Gastroesophageal sphincter (tissue), 4 donors: ENCODE measurements around the gene SP5. TPM values are rescaled to one million over a fixed set of nuclear protein-coding genes. Genes with fewer than 3 reads are reported as not detected.
"Not testable (repeated sequence)": the region's sequence is repeated elsewhere in the genome, so short reads cannot be mapped to it uniquely, and the experiment has no call there.

Experiments
- ATAC-seq: fragments of 150-250 bp; one replicate; pipeline ENCODE4 v1.9.1; 2016; ENCODE audit warnings: mild to moderate bottlenecking, moderate library complexity
- H3K27ac ChIP-seq, 4 donors: fragments of 200-600 bp; sonication (generic) in 3 of 4; 1 replicate in 3 of 4; 2 replicates in 1 of 4; pipeline ENCODE4 v1.5.1; 2016 to 2019
- H3K27me3 ChIP-seq: fragments of 200-600 bp; sonication (generic); one replicate; pipeline ENCODE4 v1.5.1; 2019
- H3K36me3 ChIP-seq, 2 donors: fragments of 200-600 bp; sonication (generic); one replicate each; pipeline ENCODE4 v1.5.1; 2019; ENCODE audit warnings: control low read depth in 1 of 2
- H3K4me1 ChIP-seq, 3 donors: fragments of 200-600 bp; sonication (generic); 1 replicate in 2 of 3; 2 replicates in 1 of 3; pipeline ENCODE4 v1.5.1; 2016 to 2019; ENCODE audit warnings: control low read depth in 2 of 3
- H3K4me3 ChIP-seq, 2 donors: fragments of 200-600 bp; sonication (generic); one replicate each; pipeline ENCODE4 v1.5.1; 2019; ENCODE audit warnings: mild to moderate bottlenecking in 1 of 2, moderate library complexity in 1 of 2
- H3K9me3 ChIP-seq, 3 donors: fragments of 200-600 bp; sonication (generic); one replicate each; pipeline ENCODE4 v1.5.1; 2017 to 2019; ENCODE audit warnings: control low read depth in 2 of 3
- CTCF ChIP-seq, 4 experiments: fragments of 200-600 bp in 2 of 4; fragments of 450-650 bp in 2 of 4; sonication (generic) in 1 of 4; IDR thresholded peaks; one replicate each; pipeline ENCODE4 v1.5.1; 2017 to 2019; ENCODE audit warnings: antibody characterized with exemption in 4 of 4, mild to moderate bottlenecking in 2 of 4, moderate library complexity in 2 of 4
- EP300 ChIP-seq: sonication (generic); formaldehyde crosslinking; IDR thresholded peaks from one replicate; pipeline ENCODE4 v1.6.1; 2017; ENCODE audit warnings: antibody characterized with exemption, mild to moderate bottlenecking
- POLR2A ChIP-seq, 2 donors: fragments of 450-650 bp; IDR thresholded peaks; one replicate each; pipeline ENCODE4 v1.6.1; 2017; ENCODE audit warnings: antibody characterized with exemption in 2 of 2, mild to moderate bottlenecking in 2 of 2, moderate library complexity in 1 of 2
- POLR2AphosphoS5 ChIP-seq: sonication (generic); formaldehyde crosslinking; IDR thresholded peaks from one replicate; pipeline ENCODE4 v1.6.1; 2017; ENCODE audit warnings: antibody characterized with exemption
- WGBS, 2 donors: methylation state at CpG; one replicate each; pipeline ENCODE4 v1.1.5; 2018; ENCODE audit warnings: low coverage in 1 of 2; 5-methylcytosine and 5-hydroxymethylcytosine counted together
- total RNA-seq, 4 donors: library from RNA; depleted of rRNA; stranded (reverse); fragments of >200 nt; gene quantifications; one replicate each; pipeline ENCODE4 v1.1.0, GENCODE V29; 2016

The SP5 gene
- total RNA-seq, 4 donors from 2014 or later, result 0.13 to 0.92 (median 0.39) TPM; not detected in 1

- no peaks in the 10 kb centered on the region for H3K36me3 ChIP-seq
- H3K4me1 ChIP-seq, result no peaks in the 10 kb centered on the region
- ATAC-seq, result no peak
- H3K27ac ChIP-seq, result no peak overlapping the region
- TF ChIP-seq EP300, result no peak
- no peak for TF ChIP-seq POLR2AphosphoS5
- TF ChIP-seq POLR2A (IDR thresholded peaks at IDR 0.05), result no peak
- TF ChIP-seq CTCF (IDR thresholded peaks at IDR 0.05), result no peak
- 0 to 70% methylated on average over 1 of the region's 1 CpG for WGBS, 2 donors
- no peak overlapping the region for H3K4me3 ChIP-seq
- no peaks in the 10 kb centered on the region for H3K27me3 ChIP-seq
- peaks cover 0 to 13% (median 0%) of the 10 kb centered on the region in 3 donors for H3K9me3 ChIP-seq
These were observed 18.9 kb downstream of the SP5 start for GRCh38 chr2:170733798-170734600.

GRCh38 chr2:170734601-170735000 is 19.5 kb downstream of the SP5 start:
- peaks cover 0 to 13% (median 0%) of the 10 kb centered on the region in 3 donors for H3K9me3 ChIP-seq
- H3K36me3 ChIP-seq, H3K4me3 ChIP-seq, H3K27me3 ChIP-seq, H3K27ac ChIP-seq, ATAC-seq, H3K4me1 ChIP-seq: not testable (repeated sequence)
- 68 to 75% methylated on average over 2 of the region's 2 CpGs for WGBS, 2 donors

- H3K4me1 ChIP-seq, result no peaks in the 10 kb centered on the region
- no peak for ATAC-seq
- H3K9me3 ChIP-seq, result peaks cover 0 to 13% (median 0%) of the 10 kb centered on the region in 3 donors
- H3K4me3 ChIP-seq, result no peak overlapping the region
- H3K27ac ChIP-seq, result no peak overlapping the region
- 21 to 78% methylated on average over 1 of the region's 1 CpG for WGBS, 2 donors
- H3K36me3 ChIP-seq, result no peaks in the 10 kb centered on the region
- TF ChIP-seq POLR2A (IDR thresholded peaks at IDR 0.05), result no peak
- H3K27me3 ChIP-seq, result peaks cover 4% of the 10 kb centered on the region
These were observed 21.5 kb downstream of the SP5 start for GRCh38 chr2:170736628-170737027.

- no peak for ATAC-seq
- TF ChIP-seq POLR2AphosphoS5 (no peak), POLR2A (IDR thresholded peaks at IDR 0.05) (no peak), CTCF (IDR thresholded peaks at IDR 0.05) (no peak), EP300 (no peak)
- Histone ChIP-seq H3K4me1 (no peaks in the 10 kb centered on the region), H3K4me3 (no peak overlapping the region), H3K27me3 (peaks cover 10% of the 10 kb centered on the region), H3K36me3 (no peaks in the 10 kb centered on the region), H3K27ac (no peak overlapping the region), H3K9me3 (peaks cover 0 to 13% (median 0%) of the 10 kb centered on the region in 3 donors)
- 100% methylated on average over 2 of the region's 2 CpGs for WGBS, 2 donors
These were observed 22.3 kb downstream of the SP5 start for GRCh38 chr2:170737406-170737805.

GRCh38 chr2:170737821-170738220 is 22.7 kb downstream of the SP5 start:
- H3K27me3 ChIP-seq, result peaks cover 12% of the 10 kb centered on the region
- no peak for TF ChIP-seq EP300
- TF ChIP-seq CTCF (IDR thresholded peaks at IDR 0.05), result no peak
- no peak for TF ChIP-seq POLR2AphosphoS5
- WGBS, 2 donors, result 80% methylated on average over 1 to 4 of the region's 4 CpGs
- H3K9me3 ChIP-seq, result peaks cover 0 to 13% (median 0%) of the 10 kb centered on the region in 3 donors
- H3K27ac ChIP-seq, result no peak overlapping the region
- H3K4me3 ChIP-seq, result no peak overlapping the region
- H3K4me1 ChIP-seq, result no peaks in the 10 kb centered on the region
- no peak for ATAC-seq
- no peaks in the 10 kb centered on the region for H3K36me3 ChIP-seq

DNA sequence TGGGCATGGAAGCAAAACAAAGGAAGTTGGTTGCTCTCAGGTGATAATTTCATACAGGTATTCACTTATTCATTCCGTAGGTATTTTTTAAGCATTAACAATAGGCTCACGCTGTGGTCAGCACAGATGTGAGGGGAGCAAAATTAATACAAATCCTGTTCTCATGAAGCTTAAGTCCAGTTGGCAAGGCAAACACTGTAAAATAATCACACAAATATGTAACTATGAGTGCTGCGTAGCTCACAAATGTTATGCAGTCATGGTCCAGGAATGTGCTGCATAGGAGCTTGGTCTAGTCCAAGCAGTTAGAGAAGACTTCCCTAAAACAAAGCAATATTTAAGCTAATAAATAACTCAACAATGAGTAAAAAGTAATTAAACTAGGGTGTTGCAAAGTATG is 23.9 kb downstream of the SP5 start:
- H3K4me3 ChIP-seq, result no peak overlapping the region
- 53 to 100% methylated on average over 2 to 3 of the region's 3 CpGs for WGBS, 2 donors
- H3K27me3 ChIP-seq, result peaks cover 21% of the 10 kb centered on the region
- TF ChIP-seq POLR2A (IDR thresholded peaks at IDR 0.05) (no peak), POLR2AphosphoS5 (no peak), EP300 (no peak), CTCF (IDR thresholded peaks at IDR 0.05) (no peak)
- no peak overlapping the region for H3K27ac ChIP-seq
- no peaks in the 10 kb centered on the region for H3K4me1 ChIP-seq
- ATAC-seq, result no peak
- no peaks in the 10 kb centered on the region for H3K36me3 ChIP-seq
- H3K9me3 ChIP-seq, result peaks cover 0 to 13% (median 0%) of the 10 kb centered on the region in 3 donors
